Mesendoderm (in vitro differentiated cells): ENCODE measurements around the gene SERPINI1.

Source experiments
- DNase-seq: peaks from one replicate; pipeline ENCODE4 v3.0.0; 2013
- H2AK5ac ChIP-seq: 2 replicates; pipeline ENCODE4 v1.6.1; 2013; ENCODE audit warnings: low read length, inconsistent platforms
- H2BK120ac ChIP-seq: 2 replicates; pipeline ENCODE4 v1.6.1; 2013; ENCODE audit warnings: low read depth, mild to moderate bottlenecking, low read length, moderate library complexity, mixed read lengths
- H2BK15ac ChIP-seq: replicated peaks from 2 replicates; pipeline ENCODE4 v1.6.1; 2013; ENCODE audit warnings: low read depth, mild to moderate bottlenecking, moderate library complexity
- H2BK5ac ChIP-seq: 2 replicates; pipeline ENCODE4 v1.6.1; 2013; ENCODE audit warnings: low read length, inconsistent platforms
- H3K18ac ChIP-seq: 2 replicates; pipeline ENCODE4 v1.6.1; 2013; ENCODE audit warnings: mild to moderate bottlenecking, low read length, mixed read lengths
- H3K23ac ChIP-seq: one replicate; pipeline ENCODE4 v1.6.1; 2013; ENCODE audit warnings: low read length
- H3K27ac ChIP-seq: 2 replicates; pipeline ENCODE4 v1.5.1; 2013; ENCODE audit warnings: low read depth, mild to moderate bottlenecking, inconsistent platforms, low read length, moderate library complexity
- H3K27me3 ChIP-seq: 2 replicates; pipeline ENCODE4 v1.6.1; 2013; ENCODE audit warnings: low read length, control low read depth, mild to moderate bottlenecking, inconsistent platforms; ENCODE audit not compliant: insufficient read depth, poor library complexity
- H3K36me3 ChIP-seq: 2 replicates; pipeline ENCODE4 v1.6.1; 2013; ENCODE audit warnings: low read length, inconsistent platforms; ENCODE audit not compliant: control insufficient read depth, insufficient read depth
- H3K4ac ChIP-seq: one replicate; pipeline ENCODE4 v1.6.1; 2013; ENCODE audit warnings: low read depth, mild to moderate bottlenecking, low read length, moderate library complexity
- H3K4me1 ChIP-seq: 2 replicates; pipeline ENCODE4 v1.6.1; 2013; ENCODE audit warnings: low read depth, low read length, inconsistent platforms; ENCODE audit not compliant: control insufficient read depth
- H3K4me2 ChIP-seq: 2 replicates; pipeline ENCODE4 v1.6.1; 2013; ENCODE audit warnings: low read length
- H3K4me3 ChIP-seq: 2 replicates; pipeline ENCODE4 v1.5.1; 2013; ENCODE audit warnings: mild to moderate bottlenecking, low read length
- H3K56ac ChIP-seq: one replicate; pipeline ENCODE4 v1.6.1; 2013; ENCODE audit warnings: low read length
- H3K79me1 ChIP-seq: 2 replicates; pipeline ENCODE4 v1.6.1; 2013; ENCODE audit warnings: low read length, inconsistent platforms
- H3K79me2 ChIP-seq: 2 replicates; pipeline ENCODE4 v1.6.1; 2013; ENCODE audit warnings: mild to moderate bottlenecking, low read length; ENCODE audit not compliant: control insufficient read depth, insufficient read depth
- H3K9ac ChIP-seq: 2 replicates; pipeline ENCODE4 v1.6.1; 2013; ENCODE audit warnings: low read length, inconsistent platforms
- H4K5ac ChIP-seq: one replicate; pipeline ENCODE4 v1.6.1; 2013; ENCODE audit warnings: low read length
- H4K8ac ChIP-seq: one replicate; pipeline ENCODE4 v1.6.1; 2013; ENCODE audit warnings: low read depth, mild to moderate bottlenecking, control low read depth, low read length, moderate library complexity
- WGBS: extraction: QIAGEN DNeasy Blood & Tissue Kit; methylation state at CpG from one replicate; pipeline ENCODE4 v1.1.7; 2013; ENCODE audit warnings: low lambda C conversion rate, missing lambda C conversion rate; ENCODE audit not compliant: insufficient coverage; ENCODE audit errors: extremely low coverage; 5-methylcytosine and 5-hydroxymethylcytosine counted together

The SERPINI1 gene

GRCh38 chr3:167716920-167717319 lies 18.6 kb upstream of the SERPINI1 start:
- no peak overlapping the region for H2BK120ac ChIP-seq
- no peak overlapping the region for H3K9ac ChIP-seq
- no peak for DNase-seq
- no peaks in the 10 kb centered on the region for H3K4me1 ChIP-seq
- H2BK15ac ChIP-seq, result no peak overlapping the region
- H3K36me3 ChIP-seq, result no peaks in the 10 kb centered on the region
- H3K27me3 ChIP-seq, result no peaks in the 10 kb centered on the region
- no peak overlapping the region for H2BK5ac ChIP-seq
- no peak overlapping the region for H4K5ac ChIP-seq
- H4K8ac ChIP-seq, result no peak overlapping the region
- no peak overlapping the region for H2AK5ac ChIP-seq
- no peak overlapping the region for H3K4ac ChIP-seq
- H3K27ac ChIP-seq, result no peak overlapping the region
- peaks cover 8% of the 10 kb centered on the region for H3K79me1 ChIP-seq
- WGBS, result no CpG with 5 or more reads among the region's 2 CpGs
- H3K4me2 ChIP-seq, result no peak overlapping the region
- H3K18ac ChIP-seq, result no peak overlapping the region
- no peak overlapping the region for H3K4me3 ChIP-seq
- H3K79me2 ChIP-seq, result peaks cover 26% of the 10 kb centered on the region
- H3K56ac ChIP-seq, result no peak overlapping the region
- no peak overlapping the region for H3K23ac ChIP-seq

- no peak for DNase-seq
- Histone ChIP-seq H3K4me3 (no peak overlapping the region), H3K4ac (no peak overlapping the region), H3K79me1 (peaks cover 10% of the 10 kb centered on the region), H3K23ac (no peak overlapping the region), H2BK15ac (no peak overlapping the region), H3K4me2 (no peak overlapping the region), H2BK5ac (no peak overlapping the region), H3K27ac (no peak overlapping the region), H4K5ac (no peak overlapping the region), H3K9ac (no peak overlapping the region), H3K56ac (no peak overlapping the region), H3K4me1 (peaks cover 2% of the 10 kb centered on the region), H2AK5ac (no peak overlapping the region), H4K8ac (no peak overlapping the region), H3K18ac (no peak overlapping the region), H3K79me2 (peaks cover 39% of the 10 kb centered on the region), H3K27me3 (no peaks in the 10 kb centered on the region), H2BK120ac (no peak overlapping the region), H3K36me3 (no peaks in the 10 kb centered on the region)
- WGBS, result no CpG with 5 or more reads among the region's 1 CpG
Measured at GRCh38 chr3:167718582-167718981, 16.9 kb upstream of the SERPINI1 start.

GRCh38 chr3:167723025-167723512 lies 12.5 kb upstream of the SERPINI1 start:
- Histone ChIP-seq H3K79me2 (peaks cover 56% of the 10 kb centered on the region), H2BK120ac (no peak overlapping the region), H3K4me3 (no peak overlapping the region), H3K4ac (no peak overlapping the region), H2BK15ac (no peak overlapping the region), H3K27ac (no peak overlapping the region), H3K56ac (no peak overlapping the region), H4K8ac (no peak overlapping the region), H4K5ac (no peak overlapping the region), H3K9ac (no peak overlapping the region), H3K27me3 (no peaks in the 10 kb centered on the region), H3K18ac (no peak overlapping the region), H3K4me2 (no peak overlapping the region), H3K4me1 (peaks cover 2% of the 10 kb centered on the region), H3K36me3 (no peaks in the 10 kb centered on the region), H2BK5ac (no peak overlapping the region), H2AK5ac (no peak overlapping the region), H3K79me1 (peaks cover 9% of the 10 kb centered on the region), H3K23ac (no peak overlapping the region)
- WGBS, result no CpG with 5 or more reads among the region's 4 CpGs
- DNase-seq, result peak; percentile 18

GRCh38 chr3:167723872-167724271 lies 11.6 kb upstream of the SERPINI1 start:
- Histone ChIP-seq H2BK5ac (no peak overlapping the region), H3K9ac (no peak overlapping the region), H2BK120ac (no peak overlapping the region), H3K18ac (no peak overlapping the region), H3K27me3 (no peaks in the 10 kb centered on the region), H4K5ac (no peak overlapping the region), H3K36me3 (no peaks in the 10 kb centered on the region), H3K4me2 (no peak overlapping the region), H3K56ac (no peak overlapping the region), H3K79me2 (peaks cover 62% of the 10 kb centered on the region), H2BK15ac (no peak overlapping the region), H2AK5ac (no peak overlapping the region), H4K8ac (no peak overlapping the region), H3K4me3 (no peak overlapping the region), H3K4me1 (peaks cover 5% of the 10 kb centered on the region), H3K23ac (no peak overlapping the region), H3K4ac (no peak overlapping the region), H3K79me1 (peaks cover 9% of the 10 kb centered on the region), H3K27ac (no peak overlapping the region)
- peak; percentile 15 for DNase-seq
- no CpG with 5 or more reads among the region's 3 CpGs for WGBS

- DNase-seq, result peak; percentile 27
- Histone ChIP-seq H2AK5ac (no peak overlapping the region), H3K4me3 (no peak overlapping the region), H3K4ac (no peak overlapping the region), H3K56ac (no peak overlapping the region), H3K27ac (no peak overlapping the region), H3K79me1 (peaks cover 1% of the 10 kb centered on the region), H3K18ac (no peak overlapping the region), H2BK15ac (no peak overlapping the region), H4K5ac (no peak overlapping the region), H4K8ac (no peak overlapping the region), H3K23ac (no peak overlapping the region), H3K4me2 (no peak overlapping the region), H2BK5ac (no peak overlapping the region), H3K27me3 (no peaks in the 10 kb centered on the region), H3K9ac (no peak overlapping the region), H3K79me2 (peaks cover 67% of the 10 kb centered on the region), H2BK120ac (no peak overlapping the region), H3K4me1 (peaks cover 9% of the 10 kb centered on the region), H3K36me3 (no peaks in the 10 kb centered on the region)
- WGBS, result no CpG with 5 or more reads among the region's 3 CpGs
Measured at GRCh38 chr3:167728176-167728575, 7.3 kb upstream of the SERPINI1 start.

- H2BK5ac ChIP-seq, result no peak overlapping the region
- H3K9ac ChIP-seq, result no peak overlapping the region
- no CpG with 5 or more reads among the region's 3 CpGs for WGBS
- H3K4me2 ChIP-seq, result no peak overlapping the region
- H2BK15ac ChIP-seq, result no peak overlapping the region
- H3K18ac ChIP-seq, result no peak overlapping the region
- no peak overlapping the region for H3K27ac ChIP-seq
- H4K5ac ChIP-seq, result no peak overlapping the region
- H3K36me3 ChIP-seq, result no peaks in the 10 kb centered on the region
- peaks cover 7% of the 10 kb centered on the region for H3K4me1 ChIP-seq
- H2AK5ac ChIP-seq, result no peak overlapping the region
- no peaks in the 10 kb centered on the region for H3K79me1 ChIP-seq
- H3K23ac ChIP-seq, result no peak overlapping the region
- H3K27me3 ChIP-seq, result no peaks in the 10 kb centered on the region
- H3K4me3 ChIP-seq, result no peak overlapping the region
- H2BK120ac ChIP-seq, result no peak overlapping the region
- no peak overlapping the region for H3K4ac ChIP-seq
- no peak overlapping the region for H4K8ac ChIP-seq
- peaks cover 66% of the 10 kb centered on the region for H3K79me2 ChIP-seq
- no peak for DNase-seq
- no peak overlapping the region for H3K56ac ChIP-seq
Measured at GRCh38 chr3:167728632-167729323, 6.7 kb upstream of the SERPINI1 start.
